ENCODE measurements around the gene MFAP3.

MFAP3 gene

GRCh38 chr5:154095904-154096303 is 57.1 kb downstream of the MFAP3 start:
- no peak for DNase-seq

GRCh38 chr5:154097031-154097430 is 58.3 kb downstream of the MFAP3 start:
- no peak for DNase-seq

GRCh38 chr5:154098465-154098864 is 59.7 kb downstream of the MFAP3 start:
- DNase-seq, result no peak

- no peak for DNase-seq
Measured at GRCh38 chr5:154101184-154101583, 62.4 kb downstream of the MFAP3 start.

- no peak for DNase-seq
Measured at GRCh38 chr5:154103233-154103632, 64.5 kb downstream of the MFAP3 start.

Data from GDM1 (cell line).